Hematopoietic multipotent progenitor cell (in vitro differentiated cells): Measurements from ENCODE around the gene PITPNM1. TPM values are rescaled to one million over a fixed set of nuclear protein-coding genes. Genes with fewer than 3 reads are reported as not detected.

Source experiments
- DNase-seq, 3 donors: peaks; one replicate each; pipeline ENCODE4 v3.0.0-alpha.2; 2011 to 2015; ENCODE audit warnings: low read depth in 2 of 3, low spot score in 2 of 3
- small RNA-seq: library from RNA; depleted of rRNA; stranded (forward); fragments of <200 nt; gene quantifications from one replicate; pipeline ENCODE3, GENCODE V24; 2012
- total RNA-seq: library from RNA; depleted of rRNA; stranded (reverse); fragments of >200 nt; gene quantifications from one replicate; pipeline ENCODE4 v1.2.3, GENCODE V29; 2012

The PITPNM1 gene
- total RNA-seq, 1 donor, result 21.0 TPM

- no peak for DNase-seq
These were observed 56.9 kb downstream of the PITPNM1 start for GRCh38 chr11:67448220-67448609.

GRCh38 chr11:67445515-67445914 lies 59.6 kb downstream of the PITPNM1 start:
- no peak for DNase-seq

- no peak for DNase-seq
These were observed 62.4 kb downstream of the PITPNM1 start for GRCh38 chr11:67442504-67443404.

Small RNAs within 50 kb of the gene (small RNA-seq; reads per million reads assigned to genes)
- not detected for gene MIR6752

Other genes with a start within 250 kb of the PITPNM1 start
- gene GRK2, start 238.9 kb downstream of the PITPNM1 start, total RNA-seq, result 543 TPM
- 77.8 TPM for gene ANKRD13D, start 216.1 kb downstream of the PITPNM1 start, total RNA-seq
- gene SSH3, start 201.8 kb downstream of the PITPNM1 start, total RNA-seq, result 28.0 TPM
- 56.6 TPM for gene POLD4, start 151.8 kb downstream of the PITPNM1 start, total RNA-seq
- gene CLCF1, start 131.8 kb downstream of the PITPNM1 start, total RNA-seq, result 0.81 TPM
- gene RAD9A, start 113.4 kb downstream of the PITPNM1 start, total RNA-seq, result 28.3 TPM
- gene PPP1CA, start 103.5 kb downstream of the PITPNM1 start, total RNA-seq, result 328 TPM
- gene TBC1D10C, start 101.3 kb downstream of the PITPNM1 start, total RNA-seq, result 73.2 TPM
- 3.0 TPM for gene CARNS1, start 89.7 kb downstream of the PITPNM1 start, total RNA-seq
- 63.0 TPM for gene RPS6KB2, start 76.9 kb downstream of the PITPNM1 start, total RNA-seq
- 230 TPM for gene PTPRCAP, start 67.7 kb downstream of the PITPNM1 start, total RNA-seq
- 120 TPM for gene CORO1B, start 61.9 kb downstream of the PITPNM1 start, total RNA-seq
- 0.27 TPM for gene GPR152, start 52.6 kb downstream of the PITPNM1 start, total RNA-seq
- gene CABP4, start 50.0 kb downstream of the PITPNM1 start, total RNA-seq, result 1.6 TPM
- 30.4 TPM for gene TMEM134, start 36.1 kb downstream of the PITPNM1 start, total RNA-seq
- gene AIP, start 22.3 kb downstream of the PITPNM1 start, total RNA-seq, result 141 TPM
- 42.5 TPM for gene CDK2AP2, start 2.8 kb upstream of the PITPNM1 start, total RNA-seq
- not detected for gene CABP2, start 18.1 kb upstream of the PITPNM1 start, total RNA-seq
- gene GSTP1, start 78.4 kb upstream of the PITPNM1 start, total RNA-seq, result 593 TPM
- gene NDUFV1, start 101.6 kb upstream of the PITPNM1 start, total RNA-seq, result 234 TPM
- gene NUDT8, start 124.6 kb upstream of the PITPNM1 start, total RNA-seq, result 19.9 TPM
- gene TBX10, start 134.4 kb upstream of the PITPNM1 start, total RNA-seq, result not detected
- gene ACY3, start 145.4 kb upstream of the PITPNM1 start, total RNA-seq, result 13.7 TPM
- under 0.01 TPM for gene ALDH3B2, start 169.3 kb upstream of the PITPNM1 start, total RNA-seq